IMR-90 (cell line): Measurements from ENCODE around the gene XPNPEP2. TPM values are rescaled to one million over a fixed set of nuclear protein-coding genes. Genes with fewer than 3 reads are reported as not detected.

Experiments
- ATAC-seq: fragments of 200-7000 bp; cut with Tn5 transposase; 2 replicates; pipeline ENCODE4 v1.9.1; 2020; ENCODE audit warnings: low read depth, mild to moderate bottlenecking, moderate library complexity
- BruUV-seq: library from RNA; stranded (reverse); fragments of 400-500 nt; replicated peaks from 2 replicates; lab custom pipeline; 2021; lab: Mats Ljungman, UMichigan
- CTCF ChIA-PET: fragments of 300-600 bp; formaldehyde crosslinking; extraction: SDS; loops from one replicate; lab custom pipeline; 2021; ENCODE audit warnings: antibody characterized with exemption; lab: Yijun Ruan, JAX
- POLR2A ChIA-PET: fragments of 300-600 bp; sonication (Branson Sonifier 250); formaldehyde crosslinking; loops from one replicate; lab custom pipeline; 2022; ENCODE audit warnings: antibody characterized with exemption; ENCODE audit not compliant: unreplicated experiment; lab: Charles Lee
- DNase-seq: peaks from one replicate; pipeline ENCODE4 v3.0.0; 2013
- H2AFZ ChIP-seq: replicated peaks from 2 replicates; pipeline ENCODE3; 2013; ENCODE audit warnings: low read length, mild to moderate bottlenecking; ENCODE audit not compliant: poor library complexity
- H2AK5ac ChIP-seq: 2 replicates; pipeline ENCODE4 v1.6.1; 2013; ENCODE audit warnings: low read depth, low read length, inconsistent platforms
- H2AK9ac ChIP-seq: replicated peaks from 2 replicates; pipeline ENCODE3; 2013; ENCODE audit warnings: mild to moderate bottlenecking, low read depth, low read length, moderate library complexity; ENCODE audit not compliant: poor library complexity
- H2BK120ac ChIP-seq: 2 replicates; pipeline ENCODE4 v1.6.1; 2013; ENCODE audit warnings: low read depth, low read length, inconsistent platforms
- H2BK15ac ChIP-seq: 3 replicates; pipeline ENCODE4 v1.6.1; 2013; ENCODE audit warnings: low read depth, low read length, inconsistent platforms
- H2BK20ac ChIP-seq: 2 replicates; pipeline ENCODE4 v1.6.1; 2013; ENCODE audit warnings: low read depth, mild to moderate bottlenecking, inconsistent platforms, low read length, moderate library complexity
- H2BK5ac ChIP-seq: 2 replicates; pipeline ENCODE4 v1.6.1; 2013; ENCODE audit warnings: mild to moderate bottlenecking, low read depth, low read length, inconsistent platforms; ENCODE audit not compliant: poor library complexity, severe bottlenecking
- H3K14ac ChIP-seq: replicated peaks from 2 replicates; pipeline ENCODE4 v1.6.1; 2013; ENCODE audit warnings: low read depth, low read length, inconsistent platforms
- H3K18ac ChIP-seq: 2 replicates; pipeline ENCODE4 v1.6.1; 2013; ENCODE audit warnings: low read depth, low read length, control low read depth
- H3K23ac ChIP-seq: 2 replicates; pipeline ENCODE4 v1.6.1; 2013; ENCODE audit warnings: low read depth, low read length, inconsistent platforms
- H3K27ac ChIP-seq: 2 replicates; pipeline ENCODE4 v1.5.1; 2013; ENCODE audit warnings: mild to moderate bottlenecking, control low read depth, low read length; ENCODE audit not compliant: insufficient read depth
- H3K27me3 ChIP-seq: 2 replicates; pipeline ENCODE4 v1.6.1; 2013; ENCODE audit warnings: low read length; ENCODE audit not compliant: control insufficient read depth, insufficient read depth
- H3K36me3 ChIP-seq: 2 replicates; pipeline ENCODE4 v1.6.1; 2013; ENCODE audit warnings: low read length, mixed read lengths; ENCODE audit not compliant: control insufficient read depth, insufficient read depth
- H3K4ac ChIP-seq: 2 replicates; pipeline ENCODE4 v1.6.1; 2013; ENCODE audit warnings: low read depth, low read length, inconsistent platforms
- H3K4me1 ChIP-seq: 2 replicates; pipeline ENCODE4 v1.6.1; 2013; ENCODE audit warnings: low read length, mixed read lengths; ENCODE audit not compliant: control insufficient read depth, insufficient read depth
- H3K4me2 ChIP-seq: 2 replicates; pipeline ENCODE4 v1.6.1; 2013; ENCODE audit warnings: low read depth, mild to moderate bottlenecking, control low read depth, low read length, moderate library complexity
- H3K4me3 ChIP-seq: 2 replicates; pipeline ENCODE4 v1.5.1; 2013; ENCODE audit warnings: low read depth, mild to moderate bottlenecking, control low read depth, low read length, moderate library complexity; ENCODE audit not compliant: insufficient read depth
- H3K56ac ChIP-seq: 2 replicates; pipeline ENCODE4 v1.6.1; 2013; ENCODE audit warnings: low read length, inconsistent platforms; ENCODE audit not compliant: insufficient read depth; ENCODE audit errors: extremely low read depth
- H3K79me1 ChIP-seq, 2 experiments: 2 replicates each; pipeline ENCODE4 v1.6.1; 2013; ENCODE audit warnings: low read length in 2 of 2, inconsistent platforms in 1 of 2, low read depth in 1 of 2
- H3K9ac ChIP-seq: 2 replicates; pipeline ENCODE4 v1.6.1; 2013; ENCODE audit warnings: low read depth, low read length, control low read depth
- H3K9me1 ChIP-seq: 2 replicates; pipeline ENCODE4 v1.6.1; 2013; ENCODE audit warnings: low read length, inconsistent platforms; ENCODE audit not compliant: insufficient read depth
- H3K9me3 ChIP-seq: 2 replicates; pipeline ENCODE4 v1.6.1; 2013; ENCODE audit warnings: low read length; ENCODE audit not compliant: control insufficient read depth, insufficient read depth
- H4K20me1 ChIP-seq: 2 replicates; pipeline ENCODE4 v1.6.1; 2013; ENCODE audit warnings: low read length, inconsistent platforms; ENCODE audit not compliant: insufficient read depth
- H4K5ac ChIP-seq: 2 replicates; pipeline ENCODE4 v1.6.1; 2013; ENCODE audit warnings: mild to moderate bottlenecking, low read depth, low read length, control low read depth
- H4K8ac ChIP-seq, 2 experiments: 2 replicates each; pipeline ENCODE4 v1.6.1; 2013; ENCODE audit warnings: low read depth in 2 of 2, low read length in 2 of 2, control low read depth in 1 of 2, inconsistent platforms in 1 of 2
- H4K91ac ChIP-seq: 2 replicates; pipeline ENCODE4 v1.6.1; 2013; ENCODE audit warnings: low read depth, low read length, inconsistent platforms; ENCODE audit not compliant: insufficient read depth
- BHLHE40 ChIP-seq: fragments of 150-350 bp; IDR thresholded peaks from 2 replicates; pipeline ENCODE4 v1.6.1; 2016; ENCODE audit warnings: mild to moderate bottlenecking, low read depth, low read length
- CHD1 ChIP-seq: IDR thresholded peaks from 2 replicates; pipeline ENCODE4 v1.6.1; 2012; ENCODE audit warnings: low read depth, low read length, improper control_type of control experiment
- WGBS, 2 experiments: methylation state at CpG; one replicate each; pipeline versions ENCODE4 v1.1.5 to v1.1.7; 2013; ENCODE audit warnings: missing lambda C conversion rate in 2 of 2; ENCODE audit not compliant: insufficient read length in 1 of 2; ENCODE audit errors: extremely low coverage in 2 of 2; 5-methylcytosine and 5-hydroxymethylcytosine counted together
- dilution Hi-C: fragments of 300-500 bp; cut with HindIII; formaldehyde crosslinking; loops from one replicate; pipeline ENCODE4 v1.14.3; 2018; ENCODE audit warnings: low sequenced_read_pairs; ENCODE audit not compliant: unreplicated experiment
- in situ Hi-C: fragments of 300-500 bp; cut with MboI; formaldehyde crosslinking; loops from 3 replicates; pipeline ENCODE4 v1.14.3; 2019; ENCODE audit warnings: low sequenced_read_pairs, inconsistent platforms, mixed read lengths
- intact Hi-C: fragments of 100-400 bp; cut with micrococcal nuclease; formaldehyde crosslinking; loops from 2 replicates; pipeline ENCODE4 v1.10.0; 2022
- polyA plus RNA-seq, 3 experiments: library from polyadenylated mRNA; depleted of rRNA; stranded (reverse); fragments of >200 nt; gene quantifications; 2 replicates each; pipeline ENCODE4 v1.2.3, GENCODE V29; 2012; ENCODE audit warnings: low replicate concordance in 1 of 3
- total RNA-seq: library from RNA; depleted of rRNA; stranded (reverse); fragments of >200 nt; gene quantifications from 2 replicates; pipeline ENCODE4 v1.2.3, GENCODE V29; 2012

The XPNPEP2 gene
- total and polyA plus RNA-seq, 2 of the 4 experiments (the other 2 are of a cell fraction): under 0.01 to 0.07 TPM

DNA sequence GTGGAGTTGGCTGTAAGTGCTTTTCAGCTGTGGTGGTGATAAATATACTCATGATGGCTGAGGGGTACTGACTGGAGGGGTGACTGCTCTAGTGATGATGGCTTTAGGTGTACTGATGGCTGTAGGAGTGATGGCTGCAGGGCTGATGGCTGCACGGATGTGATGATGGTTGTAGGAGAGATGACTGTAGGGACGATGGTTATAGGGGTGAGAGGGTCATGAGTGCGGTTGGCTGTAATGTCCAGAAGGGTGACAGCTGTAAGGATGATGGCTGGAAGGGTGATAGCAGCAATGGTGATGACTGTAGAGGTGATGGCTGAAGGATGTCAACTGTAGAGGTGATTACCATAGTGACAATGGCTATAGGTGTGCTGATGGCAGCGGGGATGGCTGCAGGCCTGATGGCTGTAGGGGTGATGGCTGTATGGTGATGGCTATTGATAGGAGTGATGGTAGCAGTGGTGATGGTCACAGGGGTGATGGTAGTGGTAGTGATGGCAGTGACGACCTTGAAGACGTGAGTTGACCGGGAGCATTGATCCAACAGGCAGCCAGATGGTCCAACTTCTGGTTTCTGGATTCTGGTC, 40.4 kb downstream of the XPNPEP2 start:
- Histone ChIP-seq H4K5ac (no peak overlapping the region), H4K8ac (no peak overlapping the region), H3K4me2 (no peak overlapping the region), H4K20me1 (no peaks in the 10 kb centered on the region), H3K36me3 (no peaks in the 10 kb centered on the region), H3K9me1 (no peaks in the 10 kb centered on the region), H3K18ac (no peak overlapping the region), H2AFZ (no peak overlapping the region), H2AK9ac (no peak overlapping the region), H3K9ac (no peak overlapping the region), H4K91ac (no peak overlapping the region), H2BK20ac (no peak overlapping the region), H3K14ac (no peak overlapping the region), H2AK5ac (no peak overlapping the region), H2BK15ac (no peak overlapping the region), H3K79me1 (no peaks in the 10 kb centered on the region), H2BK120ac (no peak overlapping the region), H3K4me3 (no peak overlapping the region), H2BK5ac (no peak overlapping the region), H3K27ac (no peak overlapping the region), H3K4me1 (no peaks in the 10 kb centered on the region), H3K9me3 (peaks cover 3% of the 10 kb centered on the region; the same call in 1 of the 2 replicates), H3K27me3 (peaks cover 20% of the 10 kb centered on the region), H3K56ac (no peak overlapping the region), H3K23ac (no peak overlapping the region), H3K4ac (no peak overlapping the region)
- no peak for DNase-seq
- 56% methylated on average over 6 of the region's 7 CpGs; no CpG with 5 or more reads in 1 of the 2 experiments for WGBS, 2 experiments
- CTCF ChIA-PET: no interaction called here
- POLR2A ChIA-PET: no interaction called here
- ATAC-seq: no peak
- no TSS peak for BruUV-seq
- intact Hi-C loops: no loop called here
- TF ChIP-seq BHLHE40 (no peak), CHD1 (no peak)
- in situ Hi-C loops: no loop called here
- dilution Hi-C loops: no loop called here
